ENCODE measurements around the gene XRCC1.
A peak's percentile ranks its signal among the peaks of the same experiment; 100 is the strongest.
"Not testable (repeated sequence)": the region's sequence is repeated elsewhere in the genome, so short reads cannot be mapped to it uniquely, and the experiment has no call there.

Gene XRCC1

DNA sequence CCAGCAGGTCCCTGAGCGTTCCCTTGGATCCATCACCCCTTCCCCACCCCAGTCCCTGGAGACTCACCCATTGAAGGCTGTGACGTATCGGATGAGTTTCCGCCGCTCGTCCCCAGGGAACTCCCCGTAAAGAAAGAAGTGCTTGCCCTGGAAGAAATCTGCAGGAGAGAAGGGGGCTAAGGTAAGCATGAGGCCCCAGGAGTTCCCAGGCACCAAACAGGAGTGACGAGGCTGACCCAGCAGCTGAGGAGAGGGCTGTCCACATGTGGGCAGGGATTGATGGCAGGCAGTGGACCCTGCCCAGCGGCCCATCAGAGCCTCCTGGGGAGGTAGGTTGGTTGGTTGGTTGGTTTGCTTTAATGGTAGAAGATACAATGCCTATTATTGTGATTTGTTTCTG, 31.2 kb downstream of the XRCC1 start:
- no peak for DNase-seq

DNA sequence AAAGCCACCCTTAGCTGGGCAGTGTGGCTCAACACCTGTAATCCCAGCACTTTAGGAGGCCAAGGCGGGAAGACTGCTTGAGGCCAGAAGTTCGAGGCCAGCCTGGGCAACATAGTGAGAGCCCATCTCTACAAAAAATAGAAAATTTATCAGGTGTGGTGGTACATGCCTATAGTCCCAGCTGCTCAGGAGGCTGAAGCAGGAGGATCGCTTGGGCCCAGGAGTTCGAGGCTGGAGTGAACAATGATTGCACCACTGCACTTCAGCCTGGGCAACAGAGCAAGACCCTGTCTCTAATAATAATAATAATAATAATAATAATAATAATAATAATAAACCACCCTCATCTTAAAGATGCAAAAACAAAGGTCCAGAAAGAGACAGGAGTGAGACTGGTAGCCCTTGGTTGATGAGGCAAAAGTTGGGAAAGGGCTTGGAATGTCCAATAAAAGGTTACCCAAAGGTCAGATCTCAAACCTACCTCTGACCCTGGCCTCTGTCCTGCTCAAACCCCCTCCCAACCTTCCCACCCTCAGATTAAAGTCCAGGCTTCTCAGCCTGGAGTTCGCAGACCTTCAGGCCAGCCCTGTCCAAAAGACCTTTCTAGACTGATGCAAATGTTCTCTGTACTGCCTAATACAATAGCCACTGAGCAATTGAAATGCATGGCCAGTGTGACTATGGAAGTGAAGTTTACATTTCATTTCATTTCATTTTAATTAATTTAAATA, 33.2 kb downstream of the XRCC1 start:
- DNase-seq = no peak

- no peak for DNase-seq
These were observed 34.9 kb downstream of the XRCC1 start for GRCh38 chr19:43540381-43540780.

- DNase-seq = no peak
These were observed 36.4 kb downstream of the XRCC1 start for GRCh38 chr19:43538922-43539321.

DNA sequence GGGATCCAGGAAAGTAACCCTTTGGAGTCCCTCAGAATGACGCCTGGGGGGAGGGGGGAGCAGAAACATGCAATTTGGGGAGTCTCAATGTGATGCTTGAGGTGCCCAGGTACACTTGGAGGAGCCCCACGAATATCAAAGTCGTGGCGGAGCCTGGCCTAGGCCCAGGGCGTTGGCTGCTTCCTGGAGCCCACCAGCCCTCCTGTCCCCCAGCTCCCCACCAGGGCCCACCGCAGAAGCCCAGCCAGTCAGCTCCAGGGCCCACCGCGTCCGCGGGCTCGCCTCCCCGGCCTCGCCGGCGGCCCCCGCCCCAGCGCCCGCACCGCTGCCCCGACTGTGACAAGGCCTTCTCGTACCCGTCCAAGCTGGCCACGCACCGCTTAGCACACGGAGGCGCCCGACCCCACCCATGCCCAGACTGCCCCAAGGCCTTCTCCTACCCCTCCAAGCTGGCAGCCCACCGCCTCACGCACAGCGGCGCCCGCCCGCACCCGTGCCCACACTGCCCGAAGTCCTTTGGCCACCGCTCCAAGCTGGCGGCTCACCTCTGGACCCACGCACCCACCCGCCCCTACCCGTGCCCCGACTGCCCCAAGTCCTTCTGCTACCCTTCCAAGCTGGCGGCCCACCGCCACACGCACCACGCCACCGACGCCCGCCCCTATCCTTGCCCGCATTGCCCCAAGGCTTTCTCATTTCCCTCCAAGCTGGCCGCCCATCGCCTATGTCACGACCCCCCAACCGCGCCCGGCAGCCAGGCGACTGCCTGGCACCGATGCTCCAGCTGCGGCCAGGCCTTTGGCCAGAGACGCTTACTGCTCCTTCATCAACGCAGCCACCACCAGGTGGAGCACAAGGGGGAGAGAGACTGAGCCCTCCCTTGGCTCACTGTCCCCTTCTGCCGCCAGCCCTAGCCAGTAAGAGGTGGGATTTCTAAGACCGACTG, 40.2 kb downstream of the XRCC1 start:
- DNase-seq = peak; percentile 56

DNA sequence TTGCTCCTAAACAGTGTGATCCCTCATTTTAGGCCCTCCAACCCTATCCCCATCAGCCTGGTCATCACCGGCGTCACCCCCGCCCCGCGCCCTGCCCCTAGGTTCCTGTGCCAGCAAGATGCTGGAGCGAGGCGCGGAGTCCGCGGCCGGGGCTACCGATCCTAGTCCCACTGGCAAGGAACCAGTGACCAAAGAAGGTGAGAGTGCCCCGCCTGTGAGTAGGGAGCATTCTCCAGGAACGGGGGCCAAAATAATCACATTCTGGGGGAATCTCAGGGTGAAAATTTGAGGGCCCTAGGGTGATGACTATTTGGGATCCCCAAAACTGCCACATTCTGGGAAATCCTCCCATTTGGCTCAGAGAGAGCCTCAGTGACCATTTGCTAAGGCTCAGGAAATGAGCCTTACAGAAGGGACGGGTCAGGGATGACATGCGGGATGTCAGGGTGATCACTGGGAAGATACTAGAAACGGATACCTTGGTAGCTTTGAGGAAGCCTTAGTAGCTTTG, 41.0 kb downstream of the XRCC1 start:
- no peak for DNase-seq

DNA sequence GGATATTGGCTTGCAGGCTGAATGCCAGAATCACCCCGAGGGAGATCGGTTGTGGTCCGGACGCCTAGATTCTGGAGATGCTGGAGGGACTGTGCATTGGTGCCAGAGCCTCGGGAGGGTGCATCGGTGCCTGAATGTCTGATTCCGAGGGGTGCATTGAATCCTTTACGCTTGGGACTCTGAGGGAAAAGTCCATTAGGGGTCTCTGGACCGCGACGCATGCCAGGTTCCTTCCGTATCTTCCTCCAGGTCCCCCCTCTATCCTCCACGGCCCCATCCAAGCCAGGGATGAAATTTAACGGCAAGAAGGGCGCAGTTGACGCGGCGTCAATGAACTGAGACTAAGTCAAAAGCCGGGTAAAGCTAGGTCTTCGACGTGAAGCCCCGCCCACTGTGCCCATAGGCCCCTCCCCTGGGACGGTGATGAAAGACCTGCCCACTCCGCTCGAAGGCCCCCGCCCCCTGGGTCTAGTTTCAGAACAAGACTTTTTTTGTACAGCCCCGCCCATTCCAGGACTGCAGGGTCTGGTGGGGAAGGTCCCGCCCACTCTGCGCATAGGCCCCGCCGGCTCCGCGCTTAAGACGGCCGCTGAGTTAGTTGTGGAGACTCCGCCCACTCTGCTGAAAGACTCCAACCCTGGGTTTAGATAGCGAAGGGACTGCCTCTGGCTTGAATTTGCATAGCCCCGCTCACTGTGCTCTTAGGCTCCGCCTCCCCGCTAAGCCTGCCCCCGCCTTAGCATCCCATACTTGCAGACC, 41.6 kb downstream of the XRCC1 start:
- DNase-seq = peak; percentile 100

- DNase-seq = peak; percentile 97
These were observed 42.3 kb downstream of the XRCC1 start, which contains the start of gene ZNF575 for GRCh38 chr19:43532962-43533545. ZNF575 (plus strand) TSS chr19:43533188; CDS start chr19:43534423, 1,235 bp downstream.

DNA sequence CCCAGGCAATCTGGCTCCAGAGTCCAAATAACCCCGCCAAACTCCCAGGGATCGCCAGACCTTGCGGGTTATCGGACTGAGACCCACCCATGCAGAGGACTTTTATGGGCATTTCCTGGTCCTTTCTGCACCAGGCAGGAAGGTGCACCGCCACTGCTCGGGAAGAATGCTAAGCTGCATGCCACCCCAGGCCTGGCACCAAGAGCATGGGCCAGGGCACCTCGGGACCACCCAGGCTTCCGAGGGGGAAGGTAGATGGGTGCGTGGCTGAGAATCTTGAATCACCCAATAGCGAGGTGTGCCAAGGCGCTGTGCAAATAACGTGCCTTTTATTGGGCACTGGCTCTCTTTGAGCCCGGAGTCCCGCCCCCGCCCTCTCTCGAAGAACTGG, 42.8 kb downstream of the XRCC1 start:
- DNase-seq = no peak

- no peak for DNase-seq
These were observed 47.3 kb downstream of the XRCC1 start for GRCh38 chr19:43527860-43528622.

GRCh38 chr19:43526884-43527859, 48.2 kb downstream of the XRCC1 start, which contains the start of gene ETHE1:
ETHE1 (minus strand) TSS chr19:43527201; CDS start chr19:43527177, 24 bp downstream.
- peak; percentile 54 for DNase-seq

DNA sequence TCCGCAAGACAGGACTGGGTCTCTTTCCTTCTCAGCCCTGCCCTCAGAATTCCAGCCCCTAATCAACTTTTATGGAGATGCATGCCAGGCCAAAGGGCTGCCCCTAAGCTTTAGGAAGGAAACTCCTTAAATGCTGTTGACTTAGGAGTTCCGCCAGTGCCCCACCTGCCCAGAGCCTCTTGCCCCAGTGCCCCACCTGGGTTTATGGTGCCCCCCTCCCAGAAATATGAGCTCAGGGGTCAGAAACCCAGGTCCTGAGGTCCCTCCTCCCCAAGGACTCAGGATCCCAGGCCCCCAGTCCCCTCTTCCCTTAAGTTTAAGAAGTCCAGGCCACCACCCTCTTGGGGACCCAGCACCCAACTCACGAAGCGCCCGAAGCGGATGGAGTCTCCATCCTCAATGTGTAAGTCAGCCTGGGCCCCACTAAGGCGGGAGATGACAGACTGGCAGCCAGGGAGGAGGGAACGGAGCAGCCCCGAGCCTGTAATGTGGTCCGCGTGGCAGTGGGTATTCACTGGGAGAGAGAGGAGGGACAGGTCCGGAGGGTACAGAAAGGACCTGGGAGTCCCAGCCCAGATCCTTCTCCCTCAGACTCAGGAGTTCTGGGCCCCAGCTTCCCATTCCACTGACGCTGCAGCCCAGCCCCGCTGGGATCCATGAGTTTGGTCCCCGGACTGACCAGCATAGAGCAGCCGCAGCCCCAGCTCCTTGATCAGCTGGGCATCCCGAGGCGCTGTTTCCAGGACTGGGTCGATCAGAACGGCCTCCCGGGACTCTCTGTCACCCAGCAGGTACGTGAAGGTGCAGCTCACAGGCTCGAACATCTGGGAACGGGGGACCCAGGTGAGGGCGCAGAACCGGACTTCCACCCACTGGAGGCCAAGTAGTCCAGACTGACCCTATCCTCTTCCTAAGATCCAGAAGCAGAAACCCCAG, 49.2 kb downstream of the XRCC1 start:
- no peak for DNase-seq

DNA sequence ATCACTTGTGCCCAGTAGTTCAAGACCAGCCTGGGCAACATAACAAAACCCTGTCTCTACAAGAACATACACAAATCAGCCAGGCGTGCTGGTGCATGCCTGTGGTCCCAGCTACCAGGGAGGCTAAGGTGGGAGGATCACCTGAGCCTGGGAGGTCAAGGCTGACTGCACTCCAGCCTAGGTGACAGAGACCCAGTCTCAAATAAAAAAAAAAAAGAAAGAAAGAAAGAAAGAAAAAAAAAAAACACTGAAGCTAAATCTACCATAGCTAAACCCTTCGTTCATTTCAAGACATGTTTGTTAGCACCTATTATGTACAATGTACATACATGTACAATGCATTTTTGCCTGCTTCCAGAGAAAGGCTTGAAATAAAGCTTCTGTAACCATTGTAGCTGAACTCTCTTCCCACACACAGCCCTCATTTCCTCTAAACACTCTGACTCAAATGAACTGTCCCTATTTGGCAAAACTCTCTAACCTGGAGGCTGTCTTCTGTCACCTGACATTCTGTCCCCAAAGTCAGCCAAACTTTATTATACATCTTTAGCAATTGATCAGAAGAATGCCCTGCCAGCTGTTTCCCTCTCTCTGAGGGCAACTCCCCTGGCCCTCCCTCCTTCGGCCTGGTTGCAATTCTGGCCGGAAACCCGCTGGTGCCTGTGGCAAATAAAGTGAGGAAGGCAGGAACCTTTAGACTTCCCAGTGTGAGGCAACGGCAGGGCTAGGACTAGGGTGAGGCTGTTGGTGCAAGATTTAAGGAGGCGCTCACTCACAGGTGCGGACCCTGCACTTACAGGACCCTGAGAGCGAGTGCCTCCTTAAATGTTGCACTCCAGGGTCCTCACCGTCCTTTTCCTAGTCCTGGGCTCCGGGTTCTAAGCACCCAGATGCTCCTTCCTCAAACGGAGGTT, 50.1 kb downstream of the XRCC1 start:
- peak; percentile 26 for DNase-seq

GRCh38 chr19:43523696-43524095, 51.6 kb downstream of the XRCC1 start:
- not testable (repeated sequence) for DNase-seq

DNA sequence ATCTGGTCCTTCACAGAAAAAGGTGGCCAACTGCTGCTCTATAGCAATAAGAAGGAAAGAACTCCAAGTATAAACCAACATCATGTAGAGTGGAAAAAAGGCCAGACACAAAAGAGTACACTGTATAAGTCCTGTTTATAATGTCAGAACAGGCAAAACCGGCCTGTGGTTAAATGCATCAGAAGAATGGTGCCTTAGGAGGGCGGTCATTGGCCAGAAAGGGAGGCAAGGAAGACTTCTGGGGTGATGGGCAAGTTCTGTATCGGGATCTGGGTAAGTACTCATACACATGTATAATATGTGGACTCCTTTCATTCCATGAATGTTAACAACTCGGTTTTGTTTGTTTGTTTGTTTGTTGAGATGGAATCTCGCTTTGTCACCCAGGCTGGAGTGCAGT, 52.4 kb downstream of the XRCC1 start:
- DNase-seq = no peak

GRCh38 chr19:43519436-43520088, 55.8 kb downstream of the XRCC1 start:
- DNase-seq = peak; percentile 89

DNA sequence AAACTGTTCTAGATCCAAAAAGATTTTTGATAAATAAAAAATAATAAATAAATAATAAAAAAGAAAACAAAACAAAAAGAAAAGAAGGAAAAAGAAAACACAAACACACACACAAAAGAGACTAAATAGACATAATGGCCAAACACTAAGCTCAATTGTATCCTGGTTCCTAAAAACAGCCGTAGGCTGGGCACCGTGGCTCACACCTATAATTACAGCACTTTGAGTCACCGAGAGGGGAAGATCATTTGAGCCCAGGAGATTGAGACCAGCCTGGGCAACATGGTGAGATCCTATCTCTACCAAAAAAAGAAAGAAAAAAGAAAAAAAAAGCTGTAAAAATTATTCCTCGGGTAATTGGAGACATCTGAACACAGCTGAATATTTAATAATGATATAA, 57.3 kb downstream of the XRCC1 start:
- no peak for DNase-seq

Data from fibroblast of skin of scalp (primary cell).